Measurements from ENCODE around the gene GPC6.

GRCh38 chr13:93819331-93819890 lies 592.8 kb downstream of the GPC6 start:
- no peak for TF ChIP-seq CTCF (IDR thresholded peaks at IDR 0.05; ENCODE audit: low read length)
- TF ChIP-seq EZH2 (optimal IDR thresholded peaks at IDR 0.05; ENCODE audit: low read depth, low read length) = no peak
- TF ChIP-seq EZH2phosphoT487 (IDR thresholded peaks at IDR 0.05; ENCODE audit: low read length) = no peak
